ENCODE measurements around the gene TMEM250. TPM values are rescaled to one million over a fixed set of nuclear protein-coding genes. Genes with fewer than 3 reads are reported as not detected.

Gene TMEM250
- polyA plus RNA-seq, 1 donor (not counting 4 experiments of a cell fraction or from before 2014, with no cell fraction given), result 9.9 TPM

DNA sequence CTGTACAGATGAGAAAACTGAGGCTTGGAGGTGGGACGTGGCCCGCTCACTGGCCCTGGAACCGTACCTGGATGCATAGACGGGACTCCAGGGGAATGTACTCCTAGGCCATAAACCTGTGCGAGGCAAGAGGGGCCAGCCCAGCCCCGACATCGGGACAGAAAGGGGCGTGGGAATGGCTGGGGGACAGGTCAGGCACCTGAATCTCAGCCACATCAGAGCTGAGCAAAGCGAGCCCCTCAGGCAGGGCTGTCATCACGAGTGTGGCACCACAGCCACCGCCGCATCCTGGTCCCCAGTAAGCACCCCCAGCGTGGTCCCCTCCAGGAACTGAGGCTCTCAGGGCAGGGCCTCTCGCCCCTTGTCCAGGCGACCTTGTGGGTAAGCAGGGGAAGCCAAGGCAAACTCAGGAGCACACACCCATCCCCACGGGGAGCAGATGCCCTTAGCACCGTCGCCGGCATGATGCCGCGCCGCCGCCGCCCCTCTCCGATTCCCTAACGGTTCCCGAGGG is 40.1 kb downstream of the TMEM250 start:
- H2AFZ ChIP-seq (ENCODE audit: control insufficient read depth, low read length), result no peak overlapping the region
- H3K4me3 ChIP-seq (ENCODE audit: control insufficient read depth in 2 of 3, extremely low read depth in 1 of 3, insufficient read depth in 2 of 3, low read depth in 1 of 3, low read length in 3 of 3), result no peak overlapping the region
- peaks cover 31% of the 10 kb centered on the region for H4K20me1 ChIP-seq (ENCODE audit: control insufficient read depth, extremely low read depth, insufficient read depth, low read length)
- no peaks in the 10 kb centered on the region for H3K4me1 ChIP-seq (ENCODE audit: control insufficient read depth, extremely low read depth, insufficient read depth, low read length)
- dilution Hi-C loops (cut with MboI; ENCODE audit: extremely low pct_ligation_motif_present, low sequenced_read_pairs), result no loop called here
- DNase-seq (ENCODE audit: low read depth, low spot score) (no peak), FAIRE-seq (no peak)
- no peaks in the 10 kb centered on the region for H3K9me1 ChIP-seq (ENCODE audit: control insufficient read depth, extremely low read depth, insufficient read depth, low read length)
- no peak overlapping the region for H3K27ac ChIP-seq (ENCODE audit: control insufficient read depth, insufficient read depth, low read length)
- H3K27me3 ChIP-seq (ENCODE audit: control insufficient read depth, extremely low read depth, insufficient read depth, low read length), result no peaks in the 10 kb centered on the region
- H3K36me3 ChIP-seq (ENCODE audit: control insufficient read depth in 2 of 2, extremely low read depth in 1 of 2, insufficient read depth in 2 of 2, low read length in 2 of 2), result peaks cover 7 to 13% of the 10 kb centered on the region in 2 experiments
- H3K9ac ChIP-seq (ENCODE audit: control insufficient read depth, extremely low read depth, insufficient read depth, low read length), result no peak overlapping the region
- H3K9me3 ChIP-seq (ENCODE audit: control insufficient read depth, low read depth, low read length), result no peaks in the 10 kb centered on the region
- peaks cover 83% of the 10 kb centered on the region for H3K79me2 ChIP-seq (ENCODE audit: control insufficient read depth, insufficient read depth, low read length)
- TF ChIP-seq, protein P1, sequence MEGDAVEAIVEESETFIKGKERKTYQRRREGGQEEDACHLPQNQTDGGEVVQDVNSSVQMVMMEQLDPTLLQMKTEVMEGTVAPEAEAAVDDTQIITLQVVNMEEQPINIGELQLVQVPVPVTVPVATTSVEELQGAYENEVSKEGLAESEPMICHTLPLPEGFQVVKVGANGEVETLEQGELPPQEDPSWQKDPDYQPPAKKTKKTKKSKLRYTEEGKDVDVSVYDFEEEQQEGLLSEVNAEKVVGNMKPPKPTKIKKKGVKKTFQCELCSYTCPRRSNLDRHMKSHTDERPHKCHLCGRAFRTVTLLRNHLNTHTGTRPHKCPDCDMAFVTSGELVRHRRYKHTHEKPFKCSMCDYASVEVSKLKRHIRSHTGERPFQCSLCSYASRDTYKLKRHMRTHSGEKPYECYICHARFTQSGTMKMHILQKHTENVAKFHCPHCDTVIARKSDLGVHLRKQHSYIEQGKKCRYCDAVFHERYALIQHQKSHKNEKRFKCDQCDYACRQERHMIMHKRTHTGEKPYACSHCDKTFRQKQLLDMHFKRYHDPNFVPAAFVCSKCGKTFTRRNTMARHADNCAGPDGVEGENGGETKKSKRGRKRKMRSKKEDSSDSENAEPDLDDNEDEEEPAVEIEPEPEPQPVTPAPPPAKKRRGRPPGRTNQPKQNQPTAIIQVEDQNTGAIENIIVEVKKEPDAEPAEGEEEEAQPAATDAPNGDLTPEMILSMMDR (optimal IDR thresholded peaks at IDR 0.05 in 1 of 3, IDR thresholded peaks at IDR 0.05 in 1 of 3, conservative IDR thresholded peaks at IDR 0.05 in 1 of 3; ENCODE audit: extremely low read depth in 1 of 3, insufficient read depth in 2 of 3, low read length in 3 of 3), result no peak
- no peak for TF ChIP-seq EZH2 (IDR thresholded peaks at IDR 0.05; ENCODE audit: low read length)
- H3K4me2 ChIP-seq (ENCODE audit: control insufficient read depth, extremely low read depth, insufficient read depth, low read depth, low read length), result no peak overlapping the region

DNA sequence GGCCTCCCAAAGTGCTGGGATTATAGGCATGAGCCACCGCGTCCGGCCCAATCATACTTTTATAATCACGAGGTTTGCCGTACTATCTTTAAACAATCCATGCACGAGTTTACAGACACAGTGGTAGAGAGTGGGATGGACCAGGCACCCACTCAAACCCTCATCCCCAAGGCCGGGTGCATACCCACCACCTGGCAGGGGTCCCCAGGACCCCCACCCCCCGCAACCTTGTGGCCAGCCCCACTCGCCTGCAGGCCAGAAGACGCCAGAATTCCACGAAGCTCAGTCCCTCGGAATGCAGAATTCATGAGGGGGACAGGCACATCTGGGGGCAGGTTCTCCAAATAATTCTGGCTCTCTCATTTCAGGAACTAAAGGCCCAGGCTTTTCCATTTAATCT is 40.7 kb downstream of the TMEM250 start:
- DNase-seq (ENCODE audit: low read depth, low spot score), result no peak
- H3K4me2 ChIP-seq (ENCODE audit: control insufficient read depth, extremely low read depth, insufficient read depth, low read depth, low read length), result no peak overlapping the region
- H4K20me1 ChIP-seq (ENCODE audit: control insufficient read depth, extremely low read depth, insufficient read depth, low read length), result peaks cover 29% of the 10 kb centered on the region
- no peak overlapping the region for H3K4me3 ChIP-seq (ENCODE audit: control insufficient read depth in 2 of 3, extremely low read depth in 1 of 3, insufficient read depth in 2 of 3, low read depth in 1 of 3, low read length in 3 of 3)
- no peak for FAIRE-seq
- peaks cover 82% of the 10 kb centered on the region for H3K79me2 ChIP-seq (ENCODE audit: control insufficient read depth, insufficient read depth, low read length)
- no peaks in the 10 kb centered on the region for H3K9me1 ChIP-seq (ENCODE audit: control insufficient read depth, extremely low read depth, insufficient read depth, low read length)
- no peak overlapping the region for H3K9ac ChIP-seq (ENCODE audit: control insufficient read depth, extremely low read depth, insufficient read depth, low read length)
- H3K27ac ChIP-seq (ENCODE audit: control insufficient read depth, insufficient read depth, low read length), result no peak overlapping the region
- no peaks in the 10 kb centered on the region for H3K4me1 ChIP-seq (ENCODE audit: control insufficient read depth, extremely low read depth, insufficient read depth, low read length)
- dilution Hi-C loops (cut with MboI; ENCODE audit: extremely low pct_ligation_motif_present, low sequenced_read_pairs), result no loop called here
- H3K27me3 ChIP-seq (ENCODE audit: control insufficient read depth, extremely low read depth, insufficient read depth, low read length), result no peaks in the 10 kb centered on the region
- no peaks in the 10 kb centered on the region for H3K9me3 ChIP-seq (ENCODE audit: control insufficient read depth, low read depth, low read length)
- H2AFZ ChIP-seq (ENCODE audit: control insufficient read depth, low read length), result no peak overlapping the region
- TF ChIP-seq EZH2 (IDR thresholded peaks at IDR 0.05; ENCODE audit: low read length), result no peak
- TF ChIP-seq, protein P1 (optimal IDR thresholded peaks at IDR 0.05 in 1 of 3, IDR thresholded peaks at IDR 0.05 in 1 of 3, conservative IDR thresholded peaks at IDR 0.05 in 1 of 3; ENCODE audit: extremely low read depth in 1 of 3, insufficient read depth in 2 of 3, low read length in 3 of 3), result no peak
- peaks cover 7 to 12% of the 10 kb centered on the region in 2 experiments for H3K36me3 ChIP-seq (ENCODE audit: control insufficient read depth in 2 of 2, extremely low read depth in 1 of 2, insufficient read depth in 2 of 2, low read length in 2 of 2)

All from keratinocyte (primary cell).